ENCODE results near the gene ZNF385D. TPM values are rescaled to one million over a fixed set of nuclear protein-coding genes. Genes with fewer than 3 reads are reported as not detected.

ZNF385D gene
- total RNA-seq, 4 donors from 2014 or later = 2.7 to 41.4 (median 8.8) TPM

GRCh38 chr3:21464746-21465145 lies 286.3 kb downstream of the ZNF385D start:
- DNase-seq (ENCODE audit: low spot score) (no peak), ATAC-seq (ENCODE audit: low FRiP score) (no peak)
- no peak for TF ChIP-seq CTCF (IDR thresholded peaks at IDR 0.05)

GRCh38 chr3:21463319-21463718 lies 287.7 kb downstream of the ZNF385D start:
- TF ChIP-seq CTCF (IDR thresholded peaks at IDR 0.05) = no peak
- ATAC-seq (ENCODE audit: low FRiP score) = no peak
- DNase-seq (ENCODE audit: low spot score) = no peak

GRCh38 chr3:21462141-21462540 lies 288.9 kb downstream of the ZNF385D start:
- no peak for TF ChIP-seq CTCF (IDR thresholded peaks at IDR 0.05)
- ATAC-seq (ENCODE audit: low FRiP score) (no peak), DNase-seq (ENCODE audit: low spot score) (no peak)

GRCh38 chr3:21457084-21457483 lies 293.9 kb downstream of the ZNF385D start:
- ATAC-seq (ENCODE audit: low FRiP score) = no peak
- TF ChIP-seq CTCF (IDR thresholded peaks at IDR 0.05) = no peak
- DNase-seq (ENCODE audit: low spot score) = no peak

- DNase-seq (ENCODE audit: low spot score) = no peak
- TF ChIP-seq CTCF (IDR thresholded peaks at IDR 0.05) = no peak
- no peak for ATAC-seq (ENCODE audit: low FRiP score)
Measured at GRCh38 chr3:21449738-21450137, 301.3 kb downstream of the ZNF385D start.

GRCh38 chr3:21447476-21448151 lies 303.4 kb downstream of the ZNF385D start:
- ATAC-seq (ENCODE audit: low FRiP score) = peak; percentile 66
- DNase-seq (ENCODE audit: low spot score) = no peak
- no peak for TF ChIP-seq CTCF (IDR thresholded peaks at IDR 0.05)

- no peak for DNase-seq (ENCODE audit: low spot score)
- TF ChIP-seq CTCF (IDR thresholded peaks at IDR 0.05) = no peak
- no peak for ATAC-seq (ENCODE audit: low FRiP score)
Measured at GRCh38 chr3:21446945-21447475, 304.0 kb downstream of the ZNF385D start.

Data from omental fat pad (tissue), 4 donors.